HCT116 (cell line): ENCODE measurements around the gene BRIP1. TPM values are rescaled to one million over a fixed set of nuclear protein-coding genes. Genes with fewer than 3 reads are reported as not detected.

ENCODE experiments used
- ATAC-seq: fragments of 200-7000 bp; cut with Tn5 transposase; 2 replicates; pipeline ENCODE4 v1.9.1; 2020; ENCODE audit warnings: mild to moderate bottlenecking, moderate library complexity
- BruUV-seq: library from RNA; stranded (reverse); fragments of 400-500 nt; replicated peaks from 2 replicates; lab custom pipeline; 2021; lab: Mats Ljungman, UMichigan
- CTCF ChIA-PET: fragments of 300-600 bp; sonication (Branson Sonifier 250); formaldehyde crosslinking; loops from one replicate; lab custom pipeline; 2021; ENCODE audit warnings: antibody characterized with exemption; lab: Charles Lee
- POLR2A ChIA-PET: fragments of 300-600, 350-600 bp; sonication (Branson Sonifier 250); formaldehyde crosslinking; loops from one replicate; lab custom pipeline; 2021; ENCODE audit warnings: antibody characterized with exemption; lab: Charles Lee
- RAD21 ChIA-PET, 2 experiments: fragments of 300-600 bp; sonication (Branson Sonifier 250); formaldehyde crosslinking; loops; one replicate each; lab custom pipeline; 2023; ENCODE audit warnings: low total read pairs in 2 of 2; ENCODE audit not compliant: uncharacterized antibody in 2 of 2, unreplicated experiment in 2 of 2, low non-redundant PET in 1 of 2; lab: Charles Lee
- DNase-seq: peaks from one replicate; pipeline ENCODE4 v3.0.0-alpha.2; 2010; ENCODE audit warnings: low read depth, low spot score
- H2AFZ ChIP-seq: fragments of 200-600 bp; shearing (Covaris generic), sonication (generic); 2 replicates; pipeline ENCODE4 v1.6.1; 2017; ENCODE audit warnings: low read depth, mixed run types, mixed read lengths, antibody characterized with exemption, low read length; ENCODE audit not compliant: poor library complexity, severe bottlenecking
- H3K27ac ChIP-seq: 2 replicates; pipeline ENCODE4 v1.5.1; 2012; ENCODE audit warnings: low read depth, low read length
- H3K27me3 ChIP-seq: fragments of 200-600 bp; sonication (generic); 2 replicates; pipeline ENCODE4 v1.6.1; 2016; ENCODE audit warnings: mixed run types, low read length, mixed read lengths; ENCODE audit not compliant: insufficient read depth
- H3K36me3 ChIP-seq, 2 experiments: fragments of 200-500 bp in 1 of 2; fragments of 200-600 bp in 1 of 2; sonication (Bioruptor generic) in 1 of 2; sonication (generic) in 1 of 2; 2 replicates each; pipeline versions ENCODE4 v1.5.1 to v1.6.1; 2014 to 2016; ENCODE audit warnings: low read length in 2 of 2, inconsistent platforms in 1 of 2, mixed read lengths in 1 of 2, mixed run types in 1 of 2; ENCODE audit not compliant: insufficient read depth in 2 of 2, control insufficient read depth in 1 of 2
- H3K4me1 ChIP-seq, 2 experiments: fragments of 200-600 bp in 1 of 2; sonication (generic) in 1 of 2; 2 replicates each; pipeline versions ENCODE4 v1.5.1 to v1.6.1; 2012 to 2017; ENCODE audit warnings: low read length in 2 of 2, inconsistent platforms in 1 of 2, mild to moderate bottlenecking in 1 of 2, mixed read lengths in 1 of 2, mixed run types in 1 of 2, moderate library complexity in 1 of 2; ENCODE audit not compliant: insufficient read depth in 2 of 2, control insufficient read depth in 1 of 2
- H3K4me2 ChIP-seq: fragments of 200-600 bp; sonication (generic); 2 replicates; pipeline ENCODE4 v1.6.1; 2017; ENCODE audit warnings: mixed run types, low read length, mixed read lengths
- H3K4me3 ChIP-seq, 2 experiments: fragments of 200-600 bp in 1 of 2; sonication (generic) in 1 of 2; replicated peaks in 1 of 2; 2 replicates each; pipeline ENCODE4 v1.5.1; 2011 to 2016; ENCODE audit warnings: low read length in 2 of 2, control low read depth in 1 of 2, low read depth in 1 of 2, mild to moderate bottlenecking in 1 of 2, mixed read lengths in 1 of 2, mixed run types in 1 of 2
- H3K79me2 ChIP-seq: fragments of 200-600 bp; sonication (generic); 2 replicates; pipeline ENCODE4 v1.6.1; 2017; ENCODE audit warnings: mild to moderate bottlenecking, mixed run types, low read length, moderate library complexity, mixed read lengths; ENCODE audit not compliant: insufficient read depth
- H3K9ac ChIP-seq: fragments of 200-600 bp; sonication (generic); 2 replicates; pipeline ENCODE4 v1.6.1; 2016; ENCODE audit warnings: low read length, mixed read lengths
- H3K9me2 ChIP-seq: fragments of 200-600 bp; sonication (generic), shearing (Covaris generic); 2 replicates; pipeline ENCODE4 v1.6.1; 2017; ENCODE audit warnings: mixed run types, mild to moderate bottlenecking, moderate library complexity; ENCODE audit not compliant: insufficient read depth
- H3K9me3 ChIP-seq, 2 experiments: fragments of 200-500 bp in 1 of 2; fragments of 200-600 bp in 1 of 2; sonication (Bioruptor generic) in 1 of 2; sonication (generic) in 1 of 2; 2 replicates each; pipeline ENCODE4 v1.6.1; 2014 to 2017; ENCODE audit warnings: low read length in 2 of 2, mixed read lengths in 2 of 2, inconsistent platforms in 1 of 2, low read depth in 1 of 2, mild to moderate bottlenecking in 1 of 2, mixed run types in 1 of 2, moderate library complexity in 1 of 2; ENCODE audit not compliant: control insufficient read depth in 1 of 2, insufficient read depth in 1 of 2
- H4K20me1 ChIP-seq: fragments of 200-600 bp; sonication (generic), shearing (Covaris generic); 2 replicates; pipeline ENCODE4 v1.6.1; 2017; ENCODE audit warnings: mixed run types, mild to moderate bottlenecking, moderate library complexity; ENCODE audit not compliant: insufficient read depth
- EGR1 ChIP-seq: IDR thresholded peaks from 2 replicates; pipeline ENCODE4 v1.6.1; 2012; ENCODE audit warnings: low read depth
- ELF1 ChIP-seq: IDR thresholded peaks from 2 replicates; pipeline ENCODE4 v1.6.1; 2012; ENCODE audit warnings: low read depth, borderline replicate concordance
- EZH2 ChIP-seq: fragments of 200-600 bp; sonication (generic); IDR thresholded peaks from 2 replicates; pipeline ENCODE4 v1.6.1; 2017; ENCODE audit warnings: antibody characterized with exemption, mixed run types
- EZH2phosphoT487 ChIP-seq: fragments of 200-600 bp; IDR thresholded peaks from 2 replicates; pipeline ENCODE4 v1.6.1; 2018; ENCODE audit warnings: antibody characterized with exemption, borderline replicate concordance
- FOSL1 ChIP-seq: IDR thresholded peaks from 2 replicates; pipeline ENCODE4 v1.6.1; 2012; ENCODE audit warnings: low read depth
- JUND ChIP-seq: IDR thresholded peaks from 2 replicates; pipeline ENCODE4 v1.6.1; 2012
- POLR2A ChIP-seq: IDR thresholded peaks from 2 replicates; pipeline ENCODE4 v1.7.0; 2011; ENCODE audit warnings: borderline replicate concordance; ENCODE audit not compliant: insufficient read depth, insufficient read length; ENCODE audit errors: extremely low read depth
- POLR2AphosphoS5 ChIP-seq: IDR thresholded peaks from 2 replicates; pipeline ENCODE4 v1.6.1; 2011; ENCODE audit warnings: mild to moderate bottlenecking, low read depth, low read length, moderate library complexity
- RAD21 ChIP-seq: IDR thresholded peaks from 2 replicates; pipeline ENCODE4 v1.6.1; 2012; ENCODE audit warnings: low read depth, mild to moderate bottlenecking
- SP1 ChIP-seq: IDR thresholded peaks from 2 replicates; pipeline ENCODE4 v1.6.1; 2012; ENCODE audit warnings: low read depth
- SRF ChIP-seq: IDR thresholded peaks from 2 replicates; pipeline ENCODE4 v1.6.1; 2012; ENCODE audit warnings: low read depth
- TCF7L2 ChIP-seq: IDR thresholded peaks from 2 replicates; pipeline ENCODE4 v1.7.0; 2011; ENCODE audit warnings: borderline replicate concordance, inconsistent platforms; ENCODE audit not compliant: insufficient read depth, insufficient read length; ENCODE audit errors: extremely low read depth
- YY1 ChIP-seq: IDR thresholded peaks from 2 replicates; pipeline ENCODE4 v1.6.1; 2011; ENCODE audit warnings: low read length, low read depth, moderate library complexity, mild to moderate bottlenecking; ENCODE audit not compliant: insufficient replicate concordance; ENCODE audit errors: extremely low read depth
- ZFX ChIP-seq: fragments of 450-650 bp; IDR thresholded peaks from 2 replicates; pipeline ENCODE4 v1.6.1; 2017
- intact Hi-C: fragments of 100-400 bp; cut with micrococcal nuclease; formaldehyde crosslinking; loops from 2 replicates; pipeline ENCODE4 v1.10.0; 2022
- total RNA-seq: library from RNA; stranded (reverse); gene quantifications from one replicate; pipeline ENCODE4 v1.2.1, GENCODE V29; 2021; ENCODE audit not compliant: unreplicated experiment
- TF ChIP-seq, protein P1 (sequence below): IDR thresholded peaks from 2 replicates; pipeline ENCODE4 v1.6.1; 2012; ENCODE audit warnings: low read depth
- TF ChIP-seq, protein P2 (sequence below): IDR thresholded peaks from 2 replicates; pipeline ENCODE4 v1.6.1; 2012
- TF ChIP-seq, protein P3 (sequence below): IDR thresholded peaks from 2 replicates; pipeline ENCODE4 v1.6.1; 2011; ENCODE audit warnings: mild to moderate bottlenecking, low read length, moderate library complexity; ENCODE audit not compliant: insufficient replicate concordance; ENCODE audit errors: extremely low read depth

BRIP1 gene
- total RNA-seq, 1 experiment from 2014 or later, result 22.2 TPM

DNA sequence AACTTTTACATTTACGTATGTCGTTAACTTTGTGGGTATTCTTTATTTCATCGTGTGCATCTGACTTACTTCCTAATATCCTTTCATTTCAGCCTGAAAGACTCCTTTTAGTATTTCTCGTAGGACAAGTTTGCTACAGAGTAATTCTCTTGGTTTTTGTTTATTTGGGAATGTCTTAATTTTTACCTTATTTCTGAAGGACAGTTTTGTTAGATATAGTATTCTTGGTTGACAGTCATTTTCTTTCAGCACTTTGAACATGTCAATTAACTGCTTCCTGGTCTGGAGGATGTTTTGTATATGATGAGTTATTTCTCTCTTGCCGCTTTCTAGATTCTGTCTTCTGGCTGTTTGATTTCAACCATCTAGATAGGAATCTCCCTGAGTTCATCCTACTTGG, 163.1 kb downstream of the BRIP1 start (continued):
- no peak for TF ChIP-seq TCF7L2
- TF ChIP-seq RAD21, result no peak
- TF ChIP-seq EZH2phosphoT487, result no peak
- no peak for TF ChIP-seq JUND

DNA sequence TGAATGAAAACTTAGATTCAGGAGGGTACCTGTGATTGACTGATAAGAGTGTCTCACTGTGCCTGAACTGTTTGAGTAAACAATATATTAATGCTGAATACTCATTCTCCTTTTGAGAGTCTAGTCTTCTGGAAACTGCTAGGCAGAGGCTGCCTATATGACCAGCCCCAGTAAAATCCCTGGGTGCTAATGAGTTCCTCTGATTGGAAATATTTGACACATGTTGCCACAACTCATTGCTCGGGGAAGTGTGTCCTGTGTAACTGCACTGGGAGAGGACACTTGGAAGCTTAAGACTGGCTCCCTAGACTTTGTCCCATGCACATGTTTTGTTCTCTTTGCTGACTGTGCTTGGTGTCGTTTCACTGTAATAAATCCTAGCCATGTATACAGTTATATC, 163.6 kb downstream of the BRIP1 start:
- no peak overlapping the region for H3K9ac ChIP-seq
- H3K27ac ChIP-seq, result no peak overlapping the region
- ATAC-seq, result no peak
- intact Hi-C loops, result no loop called here
- H2AFZ ChIP-seq, result no peak overlapping the region
- H3K4me1 ChIP-seq, result no peaks in the 10 kb centered on the region
- RAD21 ChIA-PET, result no interaction called here
- CTCF ChIA-PET, result no interaction called here
- TF ChIP-seq POLR2A (no peak), ELF1 (no peak), SP1 (no peak), EZH2phosphoT487 (no peak), EZH2 (no peak), SRF (no peak), ZFX (no peak), JUND (no peak), EGR1 (no peak), YY1 (no peak), FOSL1 (no peak), POLR2AphosphoS5 (no peak)
- TF ChIP-seq, protein P1, sequence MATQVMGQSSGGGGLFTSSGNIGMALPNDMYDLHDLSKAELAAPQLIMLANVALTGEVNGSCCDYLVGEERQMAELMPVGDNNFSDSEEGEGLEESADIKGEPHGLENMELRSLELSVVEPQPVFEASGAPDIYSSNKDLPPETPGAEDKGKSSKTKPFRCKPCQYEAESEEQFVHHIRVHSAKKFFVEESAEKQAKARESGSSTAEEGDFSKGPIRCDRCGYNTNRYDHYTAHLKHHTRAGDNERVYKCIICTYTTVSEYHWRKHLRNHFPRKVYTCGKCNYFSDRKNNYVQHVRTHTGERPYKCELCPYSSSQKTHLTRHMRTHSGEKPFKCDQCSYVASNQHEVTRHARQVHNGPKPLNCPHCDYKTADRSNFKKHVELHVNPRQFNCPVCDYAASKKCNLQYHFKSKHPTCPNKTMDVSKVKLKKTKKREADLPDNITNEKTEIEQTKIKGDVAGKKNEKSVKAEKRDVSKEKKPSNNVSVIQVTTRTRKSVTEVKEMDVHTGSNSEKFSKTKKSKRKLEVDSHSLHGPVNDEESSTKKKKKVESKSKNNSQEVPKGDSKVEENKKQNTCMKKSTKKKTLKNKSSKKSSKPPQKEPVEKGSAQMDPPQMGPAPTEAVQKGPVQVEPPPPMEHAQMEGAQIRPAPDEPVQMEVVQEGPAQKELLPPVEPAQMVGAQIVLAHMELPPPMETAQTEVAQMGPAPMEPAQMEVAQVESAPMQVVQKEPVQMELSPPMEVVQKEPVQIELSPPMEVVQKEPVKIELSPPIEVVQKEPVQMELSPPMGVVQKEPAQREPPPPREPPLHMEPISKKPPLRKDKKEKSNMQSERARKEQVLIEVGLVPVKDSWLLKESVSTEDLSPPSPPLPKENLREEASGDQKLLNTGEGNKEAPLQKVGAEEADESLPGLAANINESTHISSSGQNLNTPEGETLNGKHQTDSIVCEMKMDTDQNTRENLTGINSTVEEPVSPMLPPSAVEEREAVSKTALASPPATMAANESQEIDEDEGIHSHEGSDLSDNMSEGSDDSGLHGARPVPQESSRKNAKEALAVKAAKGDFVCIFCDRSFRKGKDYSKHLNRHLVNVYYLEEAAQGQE, result no peak
- TF ChIP-seq, protein P2, sequence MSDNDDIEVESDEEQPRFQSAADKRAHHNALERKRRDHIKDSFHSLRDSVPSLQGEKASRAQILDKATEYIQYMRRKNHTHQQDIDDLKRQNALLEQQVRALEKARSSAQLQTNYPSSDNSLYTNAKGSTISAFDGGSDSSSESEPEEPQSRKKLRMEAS, result no peak
- TF ChIP-seq, protein P3, sequence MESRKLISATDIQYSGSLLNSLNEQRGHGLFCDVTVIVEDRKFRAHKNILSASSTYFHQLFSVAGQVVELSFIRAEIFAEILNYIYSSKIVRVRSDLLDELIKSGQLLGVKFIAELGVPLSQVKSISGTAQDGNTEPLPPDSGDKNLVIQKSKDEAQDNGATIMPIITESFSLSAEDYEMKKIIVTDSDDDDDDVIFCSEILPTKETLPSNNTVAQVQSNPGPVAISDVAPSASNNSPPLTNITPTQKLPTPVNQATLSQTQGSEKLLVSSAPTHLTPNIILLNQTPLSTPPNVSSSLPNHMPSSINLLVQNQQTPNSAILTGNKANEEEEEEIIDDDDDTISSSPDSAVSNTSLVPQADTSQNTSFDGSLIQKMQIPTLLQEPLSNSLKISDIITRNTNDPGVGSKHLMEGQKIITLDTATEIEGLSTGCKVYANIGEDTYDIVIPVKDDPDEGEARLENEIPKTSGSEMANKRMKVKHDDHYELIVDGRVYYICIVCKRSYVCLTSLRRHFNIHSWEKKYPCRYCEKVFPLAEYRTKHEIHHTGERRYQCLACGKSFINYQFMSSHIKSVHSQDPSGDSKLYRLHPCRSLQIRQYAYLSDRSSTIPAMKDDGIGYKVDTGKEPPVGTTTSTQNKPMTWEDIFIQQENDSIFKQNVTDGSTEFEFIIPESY, result no peak
- TF ChIP-seq, all 23 proteins: peak for 0
- Histone ChIP-seq H3K79me2 (no peaks in the 10 kb centered on the region), H4K20me1 (no peaks in the 10 kb centered on the region), H3K27me3 (no peaks in the 10 kb centered on the region), H3K4me3 (no peak overlapping the region), H3K9me3 (peaks cover 7 to 27% of the 10 kb centered on the region in 2 experiments; a peak in 3 of 4 replicates), H3K36me3 (no peaks in the 10 kb centered on the region), H3K9me2 (no peaks in the 10 kb centered on the region), H3K4me2 (no peak overlapping the region)
- BruUV-seq, result no TSS peak
- DNase-seq, result no peak
- POLR2A ChIA-PET, result no interaction called here
